HEK293T (cell line): ENCODE data around the gene SNED1.

Source experiments
- CTBP1 ChIP-seq: fragments of 450-650 bp; IDR thresholded peaks from 2 replicates; pipeline ENCODE4 v1.6.1; 2016; ENCODE audit warnings: borderline replicate concordance
- FOXM1 ChIP-seq: fragments of 450-650 bp; IDR thresholded peaks from 2 replicates; pipeline ENCODE4 v1.6.1; 2017; ENCODE audit warnings: mild to moderate bottlenecking, borderline replicate concordance

GRCh38 chr2:241005569-241005968 is 7.2 kb downstream of the SNED1 start:
- TF ChIP-seq CTBP1, result no peak
- no peak for TF ChIP-seq FOXM1
